Measurements from ENCODE around the gene CLEC1B. TPM values are rescaled to one million over a fixed set of nuclear protein-coding genes. Genes with fewer than 3 reads are reported as not detected.
"Not testable (repeated sequence)": the region's sequence is repeated elsewhere in the genome, so short reads cannot be mapped to it uniquely, and the experiment has no call there.

The CLEC1B gene
- total RNA-seq, 3 donors from 2014 or later (not counting 1 experiment from before 2014, with no cell fraction given), result 0.50 to 2.3 (median 1.0) TPM

- Mint-ChIP-seq H3K27me3 (ENCODE audit: low read depth in 2 of 2) (peaks cover 0 to 11% of the 10 kb centered on the region in 2 donors), H3K4me1 (peaks cover 7% of the 10 kb centered on the region in 2 donors), H3K4me3 (no peak overlapping the region), H3K9me3 (no peaks in the 10 kb centered on the region), H3K36me3 (no peaks in the 10 kb centered on the region), H3K27ac (no peak overlapping the region)
- no peak for ATAC-seq
- 0% methylated on average over 2 of the region's 3 CpGs for WGBS (ENCODE audit: insufficient coverage)
- H3K9me3 ChIP-seq (ENCODE audit: control insufficient read depth, insufficient read depth, low read length), result no peaks in the 10 kb centered on the region
- H3K4me1 ChIP-seq (ENCODE audit: control insufficient read depth, insufficient read depth, low read length), result no peaks in the 10 kb centered on the region
- no peaks in the 10 kb centered on the region for H3K36me3 ChIP-seq (ENCODE audit: control insufficient read depth, insufficient read depth, low read length)
- H3K27ac ChIP-seq (ENCODE audit: low read length), result no peak overlapping the region
- no peak overlapping the region for H3K4me3 ChIP-seq (ENCODE audit: low read length)
- intact Hi-C loops (cut with micrococcal nuclease), result no loop called here
- peaks cover 2% of the 10 kb centered on the region for H3K27me3 ChIP-seq (ENCODE audit: control insufficient read depth, insufficient read depth, low read length)
- DNase-seq, result no peak
- no peak for TF ChIP-seq CTCF (IDR thresholded peaks at IDR 0.05)
These were observed 7.0 kb downstream of the CLEC1B start for GRCh38 chr12:9991876-9992275.

GRCh38 chr12:9980126-9980525 lies 18.8 kb downstream of the CLEC1B start:
- Histone ChIP-seq H3K9me3 (ENCODE audit: control insufficient read depth, insufficient read depth, low read length) (no peaks in the 10 kb centered on the region), H3K36me3 (ENCODE audit: control insufficient read depth, insufficient read depth, low read length) (no peaks in the 10 kb centered on the region), H3K4me3 (ENCODE audit: low read length) (no peak overlapping the region), H3K4me1 (ENCODE audit: control insufficient read depth, insufficient read depth, low read length) (no peaks in the 10 kb centered on the region), H3K27ac (ENCODE audit: low read length) (no peak overlapping the region), H3K27me3 (ENCODE audit: control insufficient read depth, insufficient read depth, low read length) (no peaks in the 10 kb centered on the region)
- intact Hi-C loops (cut with micrococcal nuclease), result no loop called here
- Mint-ChIP-seq H3K36me3 (peaks cover 16% of the 10 kb centered on the region), H3K27me3 (ENCODE audit: low read depth in 2 of 2) (no peaks in the 10 kb centered on the region), H3K4me3 (no peak overlapping the region), H3K9me3 (no peaks in the 10 kb centered on the region), H3K4me1 (no peaks in the 10 kb centered on the region), H3K27ac (no peak overlapping the region)
- DNase-seq (no peak), ATAC-seq (no peak)
- WGBS (ENCODE audit: insufficient coverage), result 86% methylated on average over 3 of the region's 3 CpGs
- TF ChIP-seq CTCF (IDR thresholded peaks at IDR 0.05), result no peak

DNA sequence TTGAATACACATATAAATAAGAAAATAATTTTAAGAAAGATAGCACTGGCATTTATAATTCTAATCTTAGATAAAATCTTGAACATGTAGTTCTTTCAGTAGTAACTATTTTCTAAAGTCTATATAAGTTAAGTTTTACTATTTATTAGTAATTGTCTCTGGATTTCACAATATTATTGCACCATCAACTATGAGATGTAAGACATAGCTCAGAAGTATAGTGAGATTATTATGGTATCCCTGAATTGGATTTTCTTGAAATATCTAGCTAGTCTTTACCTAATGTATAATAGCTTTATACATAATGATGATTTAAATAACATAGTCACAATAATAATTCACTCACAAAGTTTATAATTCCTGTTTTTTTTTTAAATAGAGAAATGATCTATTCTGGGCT lies 21.0 kb downstream of the CLEC1B start:
- no peak overlapping the region for H3K4me3 ChIP-seq (ENCODE audit: low read length)
- no peaks in the 10 kb centered on the region for H3K27me3 Mint-ChIP-seq (ENCODE audit: low read depth in 2 of 2)
- no peaks in the 10 kb centered on the region for H3K9me3 Mint-ChIP-seq
- H3K9me3 ChIP-seq (ENCODE audit: control insufficient read depth, insufficient read depth, low read length), result no peaks in the 10 kb centered on the region
- no peak overlapping the region for H3K27ac Mint-ChIP-seq
- no peaks in the 10 kb centered on the region for H3K27me3 ChIP-seq (ENCODE audit: control insufficient read depth, insufficient read depth, low read length)
- intact Hi-C loops (cut with micrococcal nuclease), result no loop called here
- no peak for TF ChIP-seq CTCF (IDR thresholded peaks at IDR 0.05)
- no peaks in the 10 kb centered on the region for H3K4me1 Mint-ChIP-seq
- H3K4me3 Mint-ChIP-seq, result no peak overlapping the region
- peaks cover 24% of the 10 kb centered on the region for H3K36me3 Mint-ChIP-seq
- no peaks in the 10 kb centered on the region for H3K36me3 ChIP-seq (ENCODE audit: control insufficient read depth, insufficient read depth, low read length)
- H3K4me1 ChIP-seq (ENCODE audit: control insufficient read depth, insufficient read depth, low read length), result no peaks in the 10 kb centered on the region
- ATAC-seq (no peak), DNase-seq (no peak)
- H3K27ac ChIP-seq (ENCODE audit: low read length), result no peak overlapping the region

DNA sequence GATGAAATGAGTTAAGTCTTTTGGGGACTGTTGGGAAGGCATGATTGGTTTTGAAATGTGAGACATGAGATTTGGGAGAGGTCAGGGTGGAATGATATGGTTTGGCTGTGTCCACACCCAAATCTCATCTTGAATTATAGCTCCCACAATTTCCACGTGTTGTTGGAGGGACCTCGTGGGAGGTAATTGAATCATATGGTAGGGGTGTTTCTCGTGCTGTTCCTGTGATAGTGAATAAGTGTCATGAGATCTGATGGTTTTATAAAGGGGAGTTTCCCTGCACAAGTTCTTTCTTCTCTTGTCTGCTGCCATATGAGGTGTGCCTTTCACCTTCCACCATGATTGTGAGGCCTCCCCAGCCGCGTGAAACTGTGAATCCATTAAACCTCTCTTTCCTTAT lies 22.3 kb downstream of the CLEC1B start:
- H3K36me3 ChIP-seq (ENCODE audit: control insufficient read depth, insufficient read depth, low read length); H3K9me3 Mint-ChIP-seq; ATAC-seq; H3K27me3 Mint-ChIP-seq (ENCODE audit: low read depth in 2 of 2); H3K9me3 ChIP-seq (ENCODE audit: control insufficient read depth, insufficient read depth, low read length); H3K27me3 ChIP-seq (ENCODE audit: control insufficient read depth, insufficient read depth, low read length); H3K4me3 ChIP-seq (ENCODE audit: low read length); H3K27ac Mint-ChIP-seq; intact Hi-C loops (cut with micrococcal nuclease); H3K4me1 ChIP-seq (ENCODE audit: control insufficient read depth, insufficient read depth, low read length); DNase-seq; H3K4me1 Mint-ChIP-seq; H3K4me3 Mint-ChIP-seq; H3K27ac ChIP-seq (ENCODE audit: low read length): not testable (repeated sequence)
- 77% methylated on average over 3 of the region's 5 CpGs for WGBS (ENCODE audit: insufficient coverage)
- H3K36me3 Mint-ChIP-seq, result peaks cover 24% of the 10 kb centered on the region
